GM10266 (cell line): ENCODE results near the gene ZNF710.

Source experiments
- DNase-seq: peaks from one replicate; pipeline ENCODE4 v3.0.0; 2012; ENCODE audit errors: extremely low spot score
- CTCF ChIP-seq: IDR thresholded peaks from 2 replicates; pipeline ENCODE4 v1.5.1; 2012; ENCODE audit warnings: mild to moderate bottlenecking, low read depth; ENCODE audit not compliant: control insufficient read depth, insufficient read depth; ENCODE audit errors: missing control alignments

Gene ZNF710

DNA sequence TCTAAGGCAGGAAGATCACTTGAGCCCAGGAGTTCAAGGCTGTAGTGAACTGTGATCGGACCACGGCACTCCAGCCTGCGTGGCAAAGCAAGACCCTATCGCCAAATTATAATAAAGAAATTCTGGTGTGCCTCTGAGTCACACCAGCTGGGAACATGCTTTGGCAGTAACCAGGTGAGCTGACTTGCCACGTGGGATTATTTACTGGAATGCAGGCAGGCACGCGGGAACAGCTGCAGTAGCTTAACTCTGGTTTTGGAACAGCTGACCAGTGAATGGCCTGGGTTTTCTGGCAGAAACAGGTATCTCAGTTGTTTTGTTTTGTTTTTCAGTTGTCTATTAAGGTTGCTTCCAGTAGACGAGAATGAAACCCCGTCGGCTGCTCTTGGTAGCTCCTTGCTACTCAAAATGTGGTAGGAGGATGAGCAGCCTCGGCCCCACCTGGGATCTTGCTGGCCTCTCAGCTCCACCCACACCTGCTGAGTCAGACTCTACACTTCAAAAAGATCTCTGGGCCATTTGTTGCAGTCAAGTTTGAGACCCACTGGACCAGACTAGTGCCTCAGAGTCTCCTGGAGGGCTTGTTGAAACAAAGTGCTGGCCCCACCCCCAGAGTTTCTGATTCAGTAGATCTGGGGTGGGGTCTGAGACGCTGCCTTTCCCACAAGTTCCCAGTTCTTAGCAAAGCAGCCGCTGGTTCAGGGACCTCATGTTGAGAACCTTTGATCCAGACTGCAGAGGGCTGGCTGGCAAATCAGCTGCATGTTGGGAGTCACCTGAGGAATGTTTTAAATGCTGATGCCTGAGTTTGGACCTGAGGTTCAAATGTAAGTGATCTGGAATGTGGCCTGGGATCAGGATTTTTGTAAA is 74.5 kb downstream of the ZNF710 start:
- no peak for DNase-seq
- TF ChIP-seq CTCF, result no peak

GRCh38 chr15:90076716-90077115 is 75.6 kb downstream of the ZNF710 start:
- no peak for DNase-seq
- TF ChIP-seq CTCF, result no peak

DNA sequence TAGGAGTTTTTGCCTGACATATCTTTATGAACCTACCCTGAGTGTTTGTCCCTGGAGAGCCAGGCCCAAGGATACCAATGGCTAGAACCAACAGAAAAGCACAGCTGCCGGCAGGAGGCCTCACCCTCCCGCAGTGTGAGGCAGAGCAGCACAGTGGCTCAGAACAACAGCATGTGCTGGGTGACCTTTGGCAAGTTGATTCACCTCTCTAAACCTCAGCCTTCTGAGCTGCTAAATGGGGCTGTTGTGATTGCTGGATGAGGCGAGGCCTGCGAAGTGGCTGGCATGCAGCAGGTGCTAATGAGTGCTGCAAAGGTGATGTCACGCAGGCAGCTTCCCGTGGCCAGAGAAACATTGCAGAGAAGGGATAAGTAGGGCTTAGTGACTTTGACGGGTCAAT is 77.8 kb downstream of the ZNF710 start:
- no peak for TF ChIP-seq CTCF
- no peak for DNase-seq

DNA sequence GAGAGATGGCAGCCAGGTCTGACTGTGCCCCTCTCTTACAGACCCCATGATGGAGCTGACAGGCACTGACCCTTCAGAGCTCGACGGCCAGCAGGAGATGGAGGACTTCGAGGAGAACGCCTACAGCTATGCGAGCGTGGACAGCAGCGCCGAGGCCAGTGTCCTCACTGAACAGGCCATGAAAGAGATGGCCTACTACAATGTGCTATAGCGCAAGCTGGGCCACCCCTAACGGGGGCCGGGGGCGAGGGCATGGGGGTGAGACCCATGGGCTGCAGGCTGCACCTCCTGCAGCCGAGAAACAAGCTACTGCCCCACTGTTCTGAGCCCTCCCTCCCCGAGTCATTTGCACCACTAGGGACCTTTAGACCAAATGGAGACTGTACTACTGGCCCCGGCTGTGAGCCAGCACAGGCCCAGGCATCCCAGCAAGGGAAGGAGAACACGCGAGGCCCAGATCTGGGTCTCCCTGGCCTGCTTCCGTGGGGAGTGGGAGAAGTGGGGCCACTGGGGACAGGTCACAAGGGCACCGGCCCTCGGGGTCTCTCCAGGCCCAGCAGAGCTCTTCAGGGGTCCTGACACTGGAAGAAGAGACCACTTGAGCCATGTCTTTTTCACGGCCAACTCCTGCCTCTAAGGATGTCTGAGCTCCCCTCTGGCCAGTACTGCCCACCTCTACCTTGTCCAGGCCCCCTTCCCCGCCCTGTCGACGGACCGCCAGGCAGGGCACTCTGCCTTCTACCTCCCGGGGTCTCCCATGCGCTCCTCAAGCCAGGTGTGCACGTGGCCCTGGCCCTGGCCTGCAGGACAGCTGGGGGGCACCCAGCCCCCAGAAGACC is 78.7 kb downstream of the ZNF710 start:
- DNase-seq, result no peak
- TF ChIP-seq CTCF, result no peak

DNA sequence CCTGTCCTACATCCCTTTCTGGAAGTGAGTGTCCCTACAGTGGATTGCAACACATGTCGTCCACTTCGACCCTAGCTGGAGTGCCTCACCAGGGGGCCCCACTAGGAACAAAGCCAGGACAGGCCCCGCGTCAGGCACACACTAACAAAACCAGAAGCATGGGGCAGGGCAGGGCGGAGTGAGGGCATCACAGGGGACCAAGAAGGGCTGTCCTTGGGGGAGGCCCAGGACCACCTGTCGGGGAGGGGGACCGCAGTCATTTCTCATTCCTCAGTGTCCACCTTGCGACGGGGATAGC is 79.3 kb downstream of the ZNF710 start:
- DNase-seq, result no peak
- TF ChIP-seq CTCF, result no peak

DNA sequence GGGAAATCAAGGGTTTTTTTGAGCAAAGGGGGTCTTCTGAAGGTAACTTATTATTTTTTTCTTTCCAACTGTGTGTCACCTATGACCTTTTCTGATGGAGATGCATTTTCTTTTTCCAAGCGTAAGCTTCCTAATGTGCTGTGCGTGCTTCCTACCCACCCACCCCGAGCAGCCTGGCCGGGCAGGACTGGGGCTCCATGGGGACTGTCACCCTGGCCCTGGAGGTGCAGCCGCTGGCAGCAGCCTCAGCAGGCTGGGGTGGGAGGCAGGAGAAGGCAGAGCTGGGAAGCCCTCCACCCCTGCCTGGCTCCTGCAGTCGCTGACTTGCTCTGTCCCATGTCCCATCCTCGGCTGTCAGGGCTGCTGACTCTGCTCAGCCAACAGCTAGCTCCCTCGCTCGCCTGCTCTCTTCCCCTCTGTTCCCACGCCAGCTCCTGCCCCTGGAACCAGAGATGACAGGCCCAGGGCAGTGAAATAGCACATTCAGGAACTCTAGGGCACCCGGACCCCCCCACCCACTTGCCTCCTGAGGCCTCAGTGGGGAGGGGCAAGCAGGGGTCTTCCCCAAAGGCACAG is 79.8 kb downstream of the ZNF710 start:
- no peak for DNase-seq
- TF ChIP-seq CTCF, result no peak

DNA sequence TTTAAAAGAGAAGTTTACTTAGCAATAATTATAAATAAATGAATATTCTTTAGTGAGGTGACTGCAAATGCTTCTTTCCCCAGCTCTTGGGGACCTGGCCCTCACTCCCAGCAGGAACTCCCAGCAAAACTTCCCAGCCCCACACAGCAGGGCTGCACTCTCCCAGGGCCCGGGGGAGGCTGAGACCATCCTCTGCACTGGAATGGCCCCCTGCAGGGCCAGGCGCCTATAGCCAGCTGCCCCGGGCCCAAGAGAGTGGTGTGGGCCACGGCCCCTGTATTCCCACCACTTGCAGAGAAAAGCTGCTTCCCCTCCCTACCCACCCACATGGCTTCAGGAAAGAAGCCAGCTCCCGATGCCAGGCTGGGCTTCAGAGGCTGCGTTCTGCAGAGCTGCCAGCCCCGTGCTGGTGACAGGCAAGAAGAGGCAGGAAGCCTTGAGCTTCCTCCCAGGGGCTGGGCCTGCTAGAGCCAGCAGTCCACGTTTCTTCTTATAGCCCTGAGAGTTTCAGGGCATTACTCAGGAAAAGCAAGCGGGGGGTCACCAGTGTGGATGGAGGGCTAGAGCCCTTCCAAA is 81.1 kb downstream of the ZNF710 start:
- no peak for DNase-seq
- TF ChIP-seq CTCF, result no peak
